ENCODE measurements around the gene SMOC1.
A peak's percentile ranks its signal among the peaks of the same experiment; 100 is the strongest.

SMOC1 gene

DNA sequence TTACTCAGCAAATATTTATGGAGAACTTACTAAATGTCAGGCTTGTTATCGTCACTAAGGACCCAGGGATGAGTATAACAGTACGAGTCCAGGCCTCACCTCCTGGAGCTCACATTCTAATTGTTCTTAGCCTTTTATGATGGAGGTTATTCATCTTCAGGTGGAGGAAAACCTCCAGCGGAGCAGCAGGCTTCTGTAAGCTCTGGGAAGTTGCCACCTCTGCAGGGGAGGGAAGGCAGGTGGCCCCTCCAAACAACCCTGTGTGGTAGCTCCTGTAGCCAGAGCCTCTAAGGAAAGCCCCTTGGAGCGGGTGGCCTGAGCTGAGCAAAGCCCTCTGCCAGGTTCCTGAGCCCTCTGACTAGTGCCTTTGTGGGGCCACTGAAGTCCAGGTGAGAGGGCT, 104.1 kb downstream of the SMOC1 start:
- no peak for DNase-seq

DNA sequence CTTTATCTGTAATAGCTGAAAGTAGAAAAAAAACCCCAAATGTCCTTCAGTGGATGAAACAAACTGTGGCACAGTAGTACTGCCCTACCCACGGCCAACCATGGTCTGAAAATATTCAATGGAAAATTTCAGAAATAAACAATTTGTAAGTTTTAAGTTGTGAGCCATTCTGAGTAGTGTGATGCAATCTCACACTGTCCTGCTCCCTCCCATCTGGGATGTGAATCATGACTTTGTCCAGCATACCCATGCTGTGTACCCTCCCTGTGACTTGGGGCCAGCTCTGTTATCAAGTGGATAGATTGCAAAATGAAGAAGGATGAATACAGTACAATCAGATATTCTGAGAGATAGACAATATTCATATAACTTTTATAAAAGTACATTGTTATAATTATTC, 106.2 kb downstream of the SMOC1 start:
- no peak for DNase-seq

DNA sequence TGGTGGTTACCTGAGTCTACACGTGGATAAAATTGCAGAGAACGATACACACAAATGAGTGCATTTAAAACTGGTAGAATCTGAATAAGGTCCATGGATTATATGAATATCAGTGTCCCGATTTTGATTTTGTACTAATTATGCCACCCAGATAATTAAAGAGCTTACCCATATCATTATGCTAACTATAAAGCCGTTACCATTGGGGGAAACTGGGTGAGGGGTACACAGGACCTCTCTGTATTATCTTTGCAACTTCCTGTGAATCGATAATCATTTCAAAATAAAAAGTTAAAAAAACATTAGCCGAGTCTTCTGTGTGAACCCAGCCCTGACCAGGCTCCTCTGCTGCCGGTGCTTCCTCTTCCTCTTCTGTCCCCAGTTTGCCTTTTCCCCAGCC, 107.1 kb downstream of the SMOC1 start:
- no peak for DNase-seq

DNA sequence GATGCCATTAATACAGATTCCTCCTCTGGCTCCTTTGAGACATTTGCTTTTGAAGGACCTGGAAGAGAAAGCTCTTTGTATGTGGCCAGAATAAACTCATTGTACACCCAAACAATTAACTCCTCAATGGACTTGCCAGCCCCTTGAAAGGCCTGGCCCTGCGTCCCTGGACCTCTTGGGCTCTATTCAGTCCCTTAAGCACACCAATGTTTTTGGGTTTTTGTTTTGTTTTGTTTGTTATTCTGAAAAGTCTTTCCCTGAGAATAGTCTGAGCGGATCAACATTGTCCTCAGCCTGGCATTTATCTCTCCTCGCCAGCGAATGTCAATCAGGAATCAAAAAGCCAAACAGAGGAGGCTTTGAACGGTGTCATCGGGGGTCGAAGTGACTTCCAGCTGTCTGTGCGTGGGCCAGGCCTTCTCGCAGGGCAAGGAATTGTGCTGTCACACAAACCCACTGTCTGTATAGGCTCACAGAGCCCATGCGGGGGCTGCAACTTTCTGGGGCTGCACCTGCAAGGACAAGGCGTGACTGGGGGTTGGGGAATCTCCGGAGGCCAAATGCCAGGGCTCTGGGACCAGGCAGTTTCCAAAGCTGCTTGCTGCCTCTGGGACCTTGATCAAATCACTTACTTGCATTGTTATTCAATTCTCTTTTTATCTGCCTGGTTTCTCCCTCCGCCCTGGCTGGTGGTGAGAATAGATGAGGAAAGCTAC, 108.3 kb downstream of the SMOC1 start:
- DNase-seq, result no peak

DNA sequence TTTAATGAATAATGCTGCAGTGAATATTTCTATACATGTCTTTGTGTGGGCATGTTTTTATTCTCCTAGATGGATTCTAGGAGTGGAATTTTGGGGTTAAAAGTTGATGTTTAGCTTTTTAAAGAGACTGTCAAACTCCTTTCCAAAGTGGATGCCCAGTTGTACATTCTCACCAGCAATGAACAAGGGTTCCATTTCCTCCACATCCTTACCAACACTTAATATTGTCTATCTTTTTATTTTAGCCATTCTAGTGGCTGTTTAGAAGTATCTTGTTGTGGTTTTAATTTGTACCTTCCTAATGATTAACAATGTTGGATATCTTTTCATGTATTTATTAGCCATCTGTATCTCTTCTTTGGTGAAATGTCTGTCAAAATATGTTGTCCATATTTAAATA, 109.8 kb downstream of the SMOC1 start:
- DNase-seq, result no peak

DNA sequence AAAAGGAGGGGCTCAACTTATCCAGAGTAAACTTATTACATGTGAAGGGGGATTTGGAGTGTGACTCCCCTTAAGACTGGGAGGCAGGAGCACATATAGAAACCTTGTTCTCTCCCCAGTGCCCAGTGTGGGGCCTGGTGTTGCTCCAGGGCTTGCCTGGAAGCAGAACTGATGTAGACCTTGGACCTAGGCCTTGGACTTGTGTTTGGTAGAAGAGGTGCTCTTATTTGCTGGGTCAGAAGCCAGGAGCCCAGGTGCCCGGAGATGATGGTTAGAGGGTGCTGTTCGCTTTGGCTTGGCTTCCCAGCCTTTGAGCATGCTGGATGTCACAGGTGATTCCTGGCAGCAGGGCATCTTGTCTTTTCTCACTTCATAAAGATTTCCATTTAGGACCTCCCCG, 110.4 kb downstream of the SMOC1 start:
- no peak for DNase-seq

DNA sequence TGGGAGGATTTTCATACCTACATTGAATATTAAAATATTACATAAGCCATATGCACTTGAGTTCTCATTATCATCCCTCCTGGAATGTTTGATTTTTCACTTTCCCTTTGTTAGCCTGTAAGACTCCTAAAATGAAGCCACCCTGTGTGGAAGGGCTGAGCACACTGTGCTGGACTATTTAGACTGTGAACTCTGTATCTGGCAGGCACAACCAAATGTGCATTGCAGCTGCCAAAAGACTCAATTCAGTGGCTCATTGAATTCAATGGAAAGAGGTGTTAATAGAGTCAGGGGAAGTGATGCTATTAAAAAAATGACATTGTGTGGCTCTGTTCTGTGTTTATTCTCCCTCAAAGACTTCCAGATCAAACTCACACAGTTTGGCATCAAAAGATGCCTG, 111.1 kb downstream of the SMOC1 start:
- no peak for DNase-seq

DNA sequence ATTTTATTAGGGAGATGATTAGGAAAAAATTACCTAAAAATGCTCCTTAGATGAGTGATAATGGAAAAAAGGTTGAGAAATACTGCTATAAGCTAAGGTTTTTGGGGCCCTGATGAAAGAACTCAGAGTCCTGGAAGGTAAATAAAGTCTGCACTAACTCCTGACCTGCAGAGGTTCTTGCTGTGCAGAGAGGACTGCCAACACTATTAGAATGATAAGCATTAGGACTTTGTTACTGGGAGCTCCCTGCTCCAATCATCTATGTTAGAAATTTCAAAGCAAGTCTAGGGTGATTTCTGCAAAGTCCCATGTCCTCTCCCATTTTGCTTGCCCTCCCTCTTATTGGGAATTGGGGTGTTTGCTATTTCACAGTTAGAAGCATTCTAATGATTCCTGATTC, 112.2 kb downstream of the SMOC1 start:
- no peak for DNase-seq

DNA sequence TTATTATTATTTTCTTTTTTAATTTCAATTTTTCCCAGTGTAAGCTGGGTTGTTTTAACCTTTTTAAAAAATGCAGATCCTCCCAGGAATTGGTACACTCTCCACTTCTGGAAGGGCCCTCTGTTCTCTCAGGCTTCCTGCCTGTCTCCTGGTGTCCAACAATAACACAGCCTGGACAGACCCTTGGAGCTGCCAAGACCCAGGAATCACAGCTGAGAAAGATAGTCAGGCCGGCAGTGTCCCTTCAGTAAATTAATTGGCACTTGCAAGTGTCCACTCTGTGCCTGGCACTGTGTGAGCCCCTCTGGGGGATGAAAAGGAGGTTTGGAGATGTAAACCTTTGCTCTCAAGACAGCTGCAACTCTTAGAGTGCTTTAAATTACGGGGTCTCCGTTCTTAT, 113.3 kb downstream of the SMOC1 start:
- no peak for DNase-seq

DNA sequence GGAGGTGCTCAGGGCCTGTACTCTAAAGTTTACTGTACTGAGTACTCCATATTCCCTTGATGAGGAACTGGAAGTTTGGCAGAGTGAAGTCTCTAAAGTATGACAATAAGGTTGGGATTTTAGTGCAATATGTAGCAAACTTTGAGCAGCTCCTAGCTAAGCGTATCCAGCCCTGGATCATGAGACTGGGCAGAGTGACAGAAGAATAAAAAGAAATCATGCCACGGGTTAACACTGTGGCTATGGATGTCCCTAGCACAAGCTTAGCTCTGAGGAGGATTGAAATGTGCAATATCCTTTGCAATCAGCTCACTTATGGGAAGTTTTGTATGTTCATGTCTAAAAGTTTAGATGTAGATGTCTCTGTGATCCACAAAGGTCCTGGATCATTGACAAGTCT, 114.1 kb downstream of the SMOC1 start:
- no peak for DNase-seq

DNA sequence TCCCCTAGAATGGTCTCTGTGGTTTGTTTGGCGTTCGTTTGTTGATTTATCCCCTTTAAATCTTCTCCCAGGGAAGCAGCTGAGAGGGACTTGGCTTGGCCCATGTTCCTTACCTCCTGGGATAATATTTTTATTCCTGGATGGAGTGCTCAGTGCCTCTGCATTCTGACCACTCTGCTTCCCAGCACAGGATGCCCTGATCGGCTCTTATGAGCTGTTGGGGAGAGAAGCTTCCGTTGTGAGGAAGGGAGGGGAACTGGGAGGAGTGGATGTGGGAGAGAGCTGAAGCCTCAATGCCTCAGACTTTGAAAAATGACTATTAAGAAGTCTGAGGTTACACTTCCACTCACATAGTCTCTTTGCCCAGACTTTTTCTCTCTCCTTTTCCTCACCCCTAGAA, 114.8 kb downstream of the SMOC1 start:
- DNase-seq, result no peak

DNA sequence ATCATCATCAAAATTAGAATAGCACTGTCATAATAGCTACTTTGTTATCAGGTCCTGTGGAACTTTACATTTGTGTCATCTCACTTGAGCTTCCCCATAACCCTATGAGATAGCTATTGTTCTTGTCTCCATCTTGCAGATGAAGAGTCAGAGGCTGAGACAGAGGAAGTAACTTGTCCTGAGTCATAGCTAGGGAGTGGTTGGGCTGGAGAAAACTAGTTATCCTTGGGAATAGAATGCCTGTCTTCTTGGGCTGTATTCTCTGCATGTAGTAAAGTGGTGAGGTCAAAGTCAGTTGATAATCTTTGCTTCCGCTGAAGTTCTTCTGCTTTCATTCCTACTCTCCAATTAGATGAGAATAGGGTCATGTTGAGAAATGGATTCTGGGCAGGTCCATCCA, 117.0 kb downstream of the SMOC1 start:
- no peak for DNase-seq

DNA sequence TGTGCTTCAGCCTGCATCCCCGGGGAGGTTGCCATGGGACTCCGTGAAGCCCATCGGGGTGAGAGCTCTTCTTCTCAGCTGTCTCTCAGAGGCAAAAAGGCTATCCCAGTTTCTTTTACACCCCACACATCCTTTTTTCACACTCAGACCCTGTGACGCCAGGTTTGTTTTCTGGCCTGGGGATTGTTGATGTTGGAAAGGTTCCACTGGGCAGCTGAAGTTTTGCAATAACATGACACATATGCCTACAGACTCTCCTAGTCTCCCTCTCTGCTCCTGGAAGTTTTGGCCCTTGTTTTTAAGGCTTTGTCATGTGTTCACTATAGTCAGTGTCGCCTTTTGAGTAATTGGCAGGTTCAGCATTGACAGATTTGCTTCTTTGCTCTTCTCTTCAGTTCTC, 118.6 kb downstream of the SMOC1 start:
- DNase-seq, result no peak

DNA sequence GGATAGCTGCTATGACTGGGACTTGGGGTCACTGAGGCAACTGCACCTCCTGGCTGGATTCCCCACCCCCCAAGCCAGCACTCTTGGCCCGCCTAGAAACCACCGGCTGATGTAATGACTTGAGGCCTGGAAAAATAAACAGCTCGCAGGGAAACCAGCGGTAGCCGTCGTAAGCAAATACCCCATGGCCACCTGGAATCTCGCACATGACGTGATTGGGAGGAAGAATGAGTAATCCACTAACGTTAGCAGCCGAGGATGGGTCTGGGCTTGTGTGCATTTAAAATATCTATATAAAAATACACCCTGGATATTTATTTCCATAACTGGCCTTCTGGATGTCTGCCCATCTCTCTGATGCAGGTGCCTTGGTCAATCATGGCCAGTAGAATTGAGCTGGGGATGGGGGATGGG, 120.1 kb downstream of the SMOC1 start:
- no peak for DNase-seq

DNA sequence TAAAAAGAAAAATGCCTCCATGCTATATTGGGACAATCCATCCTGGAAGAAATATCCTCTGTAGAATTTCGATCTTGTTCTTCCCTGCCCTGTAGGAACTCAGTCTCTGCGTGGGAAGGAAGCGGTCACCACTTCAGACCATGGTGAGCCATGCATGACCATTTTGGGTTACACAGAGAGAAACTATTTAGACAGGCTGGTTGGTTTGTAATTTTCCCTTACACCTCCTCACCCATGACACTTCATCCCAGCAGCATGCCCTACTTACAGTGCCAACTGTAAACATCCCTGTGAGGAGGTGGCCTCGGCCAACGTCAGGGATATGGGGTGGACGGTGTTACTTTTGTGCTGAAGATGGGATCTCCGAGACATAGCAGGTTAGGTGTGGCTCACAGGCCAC, 121.4 kb downstream of the SMOC1 start:
- no peak for DNase-seq

DNA sequence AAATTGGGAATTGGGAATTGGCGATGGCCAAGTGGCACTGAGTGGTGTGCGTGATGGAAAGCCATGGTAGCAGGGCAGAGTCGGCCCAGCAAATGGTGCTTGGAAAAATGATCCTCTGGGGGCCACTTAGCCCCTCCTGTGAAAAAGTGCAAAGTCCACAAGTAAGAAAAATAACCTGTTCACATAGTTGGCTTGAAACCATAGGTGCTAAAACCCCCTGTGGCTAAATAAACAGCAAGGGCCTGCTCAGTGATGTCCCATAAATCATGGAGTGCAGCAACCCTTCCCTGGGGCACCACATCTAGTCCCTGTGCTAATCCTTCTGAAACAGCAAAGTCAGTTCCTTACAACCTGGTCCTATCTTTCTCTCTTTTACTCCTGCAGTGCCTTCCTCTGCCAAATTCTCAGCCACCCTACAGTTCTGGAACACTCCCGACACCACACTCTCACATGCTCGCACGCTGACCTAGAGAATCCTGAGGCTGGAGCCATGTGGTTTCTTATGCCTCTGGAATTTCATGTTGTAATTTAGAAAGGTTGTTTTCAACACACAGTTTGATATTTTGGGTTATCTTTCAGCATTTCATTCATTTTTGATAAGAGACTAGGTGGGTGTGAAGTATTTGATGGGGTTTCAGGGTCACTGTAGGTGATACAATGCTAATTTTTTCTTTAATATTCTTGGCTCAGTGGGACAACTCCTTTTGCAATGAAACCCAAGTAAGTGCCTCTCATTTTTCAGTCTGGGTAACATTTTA, 123.6 kb downstream of the SMOC1 start:
- DNase-seq, result no peak

DNA sequence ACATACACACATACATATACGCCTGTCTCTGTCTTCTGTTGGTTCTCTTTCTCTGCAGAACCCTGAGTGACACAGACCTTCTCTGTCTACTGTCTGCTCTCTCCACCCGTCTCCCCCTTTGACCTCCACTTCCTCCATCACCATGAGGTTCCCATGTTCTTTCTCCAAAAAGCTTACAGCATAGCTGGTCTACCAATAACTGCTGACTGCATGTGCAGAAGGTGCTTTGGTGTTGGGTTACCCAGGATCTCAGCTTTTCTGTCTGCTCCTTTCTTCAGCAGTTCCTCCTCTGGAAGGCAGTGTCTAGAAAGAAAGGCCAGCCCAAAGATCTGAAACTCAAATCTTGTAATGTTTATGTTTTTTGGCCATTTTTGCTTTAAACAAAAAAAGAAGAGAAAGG, 125.6 kb downstream of the SMOC1 start:
- no peak for DNase-seq

DNA sequence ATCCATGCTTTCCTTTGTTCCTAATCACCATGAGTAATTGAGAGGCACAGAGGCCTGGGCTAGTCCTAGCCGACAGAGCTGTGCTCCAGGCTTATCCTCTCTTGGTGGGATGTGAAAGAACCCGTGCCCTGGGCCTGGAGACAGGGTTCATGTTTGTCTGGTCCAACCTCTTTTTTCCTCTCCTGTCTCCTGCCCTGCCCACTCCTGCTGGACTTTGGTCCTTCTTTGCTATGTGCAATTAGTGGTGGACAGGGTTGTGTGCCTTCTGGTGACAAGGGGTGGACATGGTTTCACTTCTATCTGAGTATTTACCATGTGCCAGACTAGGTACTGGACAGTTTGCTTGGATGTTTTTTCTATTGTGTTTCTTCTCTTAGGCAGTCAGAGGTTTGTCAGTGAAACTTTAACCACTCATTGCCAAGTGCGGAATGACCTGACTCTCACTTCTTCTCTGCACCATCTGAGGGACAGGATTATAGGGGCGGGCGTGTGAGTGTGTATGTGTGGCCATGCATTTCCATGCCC, 126.1 kb downstream of the SMOC1 start:
- DNase-seq, result no peak

DNA sequence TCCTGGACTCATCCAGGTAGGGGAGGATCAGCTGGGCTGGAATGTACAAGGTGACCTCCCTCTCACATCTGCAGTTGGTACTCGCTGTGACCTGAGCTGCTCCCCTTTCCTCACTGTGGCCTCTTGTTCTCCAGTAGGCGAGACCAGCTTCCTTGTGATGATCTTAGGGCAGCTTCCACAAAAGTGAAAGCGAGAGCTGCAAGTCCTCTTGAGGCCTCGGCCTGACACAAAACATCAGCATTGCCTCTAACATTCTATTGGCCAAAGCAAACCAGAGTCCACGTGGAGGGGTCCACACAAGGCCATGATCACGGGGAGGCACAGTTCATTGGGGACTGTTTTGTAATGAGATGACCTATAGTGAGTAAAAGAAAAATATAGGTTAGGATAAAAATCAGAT, 127.5 kb downstream of the SMOC1 start:
- DNase-seq, result no peak

DNA sequence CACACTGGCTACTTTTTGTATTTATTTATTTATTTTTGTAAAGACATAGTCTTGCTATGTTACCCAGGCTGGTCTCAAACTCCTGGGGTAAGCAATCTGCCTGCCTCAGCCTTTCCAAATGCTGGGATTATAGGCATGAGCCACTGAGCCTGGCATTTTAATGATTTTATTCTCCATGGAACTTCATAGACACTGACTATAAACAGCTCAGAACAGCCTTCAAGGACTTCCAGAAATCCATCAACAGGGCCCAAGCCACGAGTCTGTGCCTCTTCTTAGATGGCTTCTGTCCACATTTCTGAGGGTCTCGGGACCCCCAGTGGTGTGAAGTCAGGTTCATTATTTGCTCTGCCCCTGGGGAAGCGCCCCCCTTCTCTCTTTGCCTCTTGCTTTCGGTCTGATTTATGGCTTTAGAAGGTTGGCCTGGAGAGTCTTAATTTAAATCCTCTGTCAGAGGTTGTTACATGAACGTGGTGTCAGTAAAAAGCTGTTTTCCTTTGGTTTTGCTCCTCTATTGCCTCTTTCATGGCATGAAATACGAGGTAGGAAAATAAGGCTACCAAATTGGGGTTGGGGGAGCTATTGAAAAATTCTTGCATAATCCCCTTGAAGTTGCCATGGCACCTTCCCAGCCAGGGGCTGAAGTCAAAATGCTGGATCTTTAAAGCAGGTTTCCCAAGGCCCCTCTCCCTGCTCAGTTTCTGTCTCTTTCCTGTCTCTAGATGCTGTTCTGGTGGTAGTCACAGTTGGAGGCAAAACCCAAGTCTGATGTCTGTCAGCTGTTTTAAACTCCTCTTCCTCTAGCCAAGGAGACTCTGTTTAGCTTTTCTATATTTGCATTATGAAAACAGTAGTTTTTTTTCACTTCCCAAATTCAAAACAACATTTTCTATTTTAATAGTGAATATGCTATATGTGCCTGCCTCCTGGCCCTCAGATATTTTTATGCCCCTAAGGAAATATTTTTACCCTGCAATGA, 129.4 kb downstream of the SMOC1 start:
- DNase-seq, result no peak

DNA sequence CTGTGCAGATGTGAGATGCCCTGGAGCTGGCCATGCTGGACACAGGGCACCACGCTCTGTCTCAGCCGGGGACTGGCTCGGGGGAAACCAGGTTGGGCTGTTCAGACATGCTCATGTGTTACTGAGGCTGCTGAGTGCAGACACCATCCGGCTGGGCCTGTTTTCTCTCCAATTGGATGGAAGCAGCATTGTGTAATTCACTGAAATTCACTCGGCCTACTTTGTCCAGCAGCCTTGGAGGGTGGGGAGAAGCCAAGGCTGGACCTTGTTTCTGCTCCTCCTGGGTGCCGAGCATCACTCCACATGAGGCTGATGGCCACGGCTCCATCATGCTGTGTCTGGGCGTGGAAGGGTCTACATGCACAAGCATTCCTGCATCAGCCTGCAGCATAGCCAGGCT, 130.7 kb downstream of the SMOC1 start:
- no peak for DNase-seq

DNA sequence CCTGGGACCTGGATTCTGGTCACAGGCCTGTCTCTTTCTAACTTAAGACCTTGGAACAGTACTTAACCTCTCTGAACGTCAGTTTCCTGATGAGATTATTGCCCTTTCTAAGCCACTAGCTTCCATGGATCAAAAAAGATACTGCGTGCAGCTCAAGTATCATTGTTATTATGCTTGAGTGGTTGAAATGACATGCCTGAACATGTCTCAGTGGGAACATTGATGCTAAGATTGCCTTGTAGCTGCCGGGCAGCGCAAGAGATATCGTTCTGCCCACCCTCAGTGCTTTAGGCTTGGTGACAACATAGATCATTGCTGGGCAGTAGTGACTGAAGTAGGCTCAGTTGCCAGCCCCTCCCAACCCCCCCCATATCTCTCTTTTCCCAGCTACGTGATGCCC, 131.9 kb downstream of the SMOC1 start:
- DNase-seq, result peak; percentile 16

DNA sequence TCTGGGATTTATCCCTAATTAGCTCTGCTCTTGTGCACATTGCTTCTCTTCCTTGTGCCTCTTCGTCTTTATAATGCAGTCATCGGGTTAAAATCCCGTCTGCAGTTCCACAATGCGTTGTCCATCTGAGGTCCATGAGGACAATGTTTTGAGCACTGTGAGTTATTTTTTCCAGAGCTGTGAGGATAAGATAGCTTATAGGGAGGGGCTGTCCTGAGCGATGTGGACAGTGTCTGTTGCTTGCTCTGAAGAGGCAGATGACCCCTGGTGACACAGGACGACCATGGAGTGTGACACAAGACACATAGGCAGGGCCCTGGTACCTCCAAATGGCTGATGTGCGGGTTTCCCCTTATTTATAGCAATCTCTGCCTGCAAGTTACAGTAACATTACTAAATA, 132.5 kb downstream of the SMOC1 start:
- no peak for DNase-seq

Data from NCI-H1436 (cell line).